ENCODE data around the gene TIMP4.
A peak's percentile ranks its signal among the peaks of the same experiment; 100 is the strongest.

The TIMP4 gene

GRCh38 chr3:12190221-12190807 lies 31.6 kb upstream of the TIMP4 start:
- Mint-ChIP-seq H3K36me3 (no peaks in the 10 kb centered on the region), H3K27ac (no peak overlapping the region), H3K4me1 (peaks cover 17% of the 10 kb centered on the region), H3K4me3 (no peak overlapping the region), H3K9me3 (no peaks in the 10 kb centered on the region), H3K27me3 (no peaks in the 10 kb centered on the region)
- no peak for DNase-seq (ENCODE audit: low spot score in 2 of 2)
- no peak for ATAC-seq (ENCODE audit: low read depth)

GRCh38 chr3:12188681-12189287 lies 30.1 kb upstream of the TIMP4 start:
- H3K4me1 Mint-ChIP-seq = peaks cover 10% of the 10 kb centered on the region
- no peak for ATAC-seq (ENCODE audit: low read depth)
- no peaks in the 10 kb centered on the region for H3K36me3 Mint-ChIP-seq
- H3K4me3 Mint-ChIP-seq = no peak overlapping the region
- no peaks in the 10 kb centered on the region for H3K9me3 Mint-ChIP-seq
- no peak for DNase-seq (ENCODE audit: low spot score in 2 of 2)
- H3K27me3 Mint-ChIP-seq = no peaks in the 10 kb centered on the region
- H3K27ac Mint-ChIP-seq = no peak overlapping the region

- DNase-seq (ENCODE audit: low spot score in 2 of 2) = no peak
- H3K4me1 Mint-ChIP-seq = peaks cover 10% of the 10 kb centered on the region
- H3K9me3 Mint-ChIP-seq = no peaks in the 10 kb centered on the region
- no peak overlapping the region for H3K27ac Mint-ChIP-seq
- H3K4me3 Mint-ChIP-seq = no peak overlapping the region
- H3K36me3 Mint-ChIP-seq = no peaks in the 10 kb centered on the region
- no peak for ATAC-seq (ENCODE audit: low read depth)
- H3K27me3 Mint-ChIP-seq = no peaks in the 10 kb centered on the region
These were observed 29.6 kb upstream of the TIMP4 start for GRCh38 chr3:12188328-12188648.

- Mint-ChIP-seq H3K4me3 (peak overlapping the region; percentile 35), H3K4me1 (peaks cover 10% of the 10 kb centered on the region), H3K27ac (peak overlapping the region; percentile 38), H3K27me3 (no peaks in the 10 kb centered on the region), H3K36me3 (no peaks in the 10 kb centered on the region), H3K9me3 (no peaks in the 10 kb centered on the region)
- DNase-seq (ENCODE audit: low spot score in 2 of 2) (peak in 1 of 2 donors; percentile 7), ATAC-seq (ENCODE audit: low read depth) (peak; percentile 84)
These were observed 29.0 kb upstream of the TIMP4 start for GRCh38 chr3:12187448-12188327.

- Mint-ChIP-seq H3K36me3 (no peaks in the 10 kb centered on the region), H3K27me3 (no peaks in the 10 kb centered on the region), H3K4me1 (peaks cover 7% of the 10 kb centered on the region), H3K4me3 (no peak overlapping the region), H3K9me3 (no peaks in the 10 kb centered on the region), H3K27ac (no peak overlapping the region)
- DNase-seq (ENCODE audit: low spot score in 2 of 2) (no peak), ATAC-seq (ENCODE audit: low read depth) (no peak)
These were observed 28.0 kb upstream of the TIMP4 start for GRCh38 chr3:12186515-12187286.

- H3K9me3 Mint-ChIP-seq = no peaks in the 10 kb centered on the region
- H3K4me3 Mint-ChIP-seq = no peak overlapping the region
- ATAC-seq (ENCODE audit: low read depth) = no peak
- no peaks in the 10 kb centered on the region for H3K27me3 Mint-ChIP-seq
- no peaks in the 10 kb centered on the region for H3K36me3 Mint-ChIP-seq
- no peak for DNase-seq (ENCODE audit: low spot score in 2 of 2)
- no peak overlapping the region for H3K27ac Mint-ChIP-seq
- H3K4me1 Mint-ChIP-seq = peaks cover 7% of the 10 kb centered on the region
These were observed 27.3 kb upstream of the TIMP4 start for GRCh38 chr3:12186046-12186445.

GRCh38 chr3:12185172-12185710 lies 26.5 kb upstream of the TIMP4 start:
- H3K4me3 Mint-ChIP-seq = no peak overlapping the region
- H3K27me3 Mint-ChIP-seq = no peaks in the 10 kb centered on the region
- no peak overlapping the region for H3K27ac Mint-ChIP-seq
- no peaks in the 10 kb centered on the region for H3K36me3 Mint-ChIP-seq
- H3K9me3 Mint-ChIP-seq = no peaks in the 10 kb centered on the region
- DNase-seq (ENCODE audit: low spot score in 2 of 2) (no peak), ATAC-seq (ENCODE audit: low read depth) (no peak)
- peaks cover 7% of the 10 kb centered on the region for H3K4me1 Mint-ChIP-seq

GRCh38 chr3:12184541-12184940 lies 25.8 kb upstream of the TIMP4 start:
- H3K4me1 Mint-ChIP-seq = peaks cover 7% of the 10 kb centered on the region

GRCh38 chr3:12182687-12183441 lies 24.2 kb upstream of the TIMP4 start:
- DNase-seq (ENCODE audit: low spot score in 2 of 2) (no peak), ATAC-seq (ENCODE audit: low read depth) (no peak)
- H3K36me3 Mint-ChIP-seq = no peaks in the 10 kb centered on the region
- no peaks in the 10 kb centered on the region for H3K27me3 Mint-ChIP-seq
- H3K4me3 Mint-ChIP-seq = no peak overlapping the region
- H3K4me1 Mint-ChIP-seq = peaks cover 5% of the 10 kb centered on the region
- no peaks in the 10 kb centered on the region for H3K9me3 Mint-ChIP-seq
- H3K27ac Mint-ChIP-seq = no peak overlapping the region

More at GRCh38 chr3:12184541-12184940, 25.8 kb upstream of the TIMP4 start:
- Mint-ChIP-seq H3K27ac (no peak overlapping the region), H3K9me3 (no peaks in the 10 kb centered on the region), H3K27me3 (no peaks in the 10 kb centered on the region), H3K4me3 (no peak overlapping the region), H3K36me3 (no peaks in the 10 kb centered on the region)
- no peak for ATAC-seq (ENCODE audit: low read depth)
- no peak for DNase-seq (ENCODE audit: low spot score in 2 of 2)

- Mint-ChIP-seq H3K9me3 (no peaks in the 10 kb centered on the region), H3K4me3 (no peak overlapping the region), H3K27me3 (no peaks in the 10 kb centered on the region), H3K36me3 (no peaks in the 10 kb centered on the region), H3K27ac (no peak overlapping the region), H3K4me1 (no peaks in the 10 kb centered on the region)
- ATAC-seq (ENCODE audit: low read depth) = no peak
- no peak for DNase-seq (ENCODE audit: low spot score in 2 of 2)
These were observed 23.1 kb upstream of the TIMP4 start for GRCh38 chr3:12181806-12182205.

GRCh38 chr3:12181301-12181700 lies 22.6 kb upstream of the TIMP4 start:
- Mint-ChIP-seq H3K9me3 (no peaks in the 10 kb centered on the region), H3K36me3 (no peaks in the 10 kb centered on the region), H3K4me3 (no peak overlapping the region), H3K27me3 (no peaks in the 10 kb centered on the region), H3K4me1 (no peaks in the 10 kb centered on the region), H3K27ac (no peak overlapping the region)
- DNase-seq (ENCODE audit: low spot score in 2 of 2) (no peak), ATAC-seq (ENCODE audit: low read depth) (no peak)

- Mint-ChIP-seq H3K4me1 (no peaks in the 10 kb centered on the region), H3K36me3 (no peaks in the 10 kb centered on the region), H3K27ac (no peak overlapping the region), H3K4me3 (no peak overlapping the region), H3K9me3 (no peaks in the 10 kb centered on the region), H3K27me3 (no peaks in the 10 kb centered on the region)
- no peak for ATAC-seq (ENCODE audit: low read depth)
- no peak for DNase-seq (ENCODE audit: low spot score in 2 of 2)
These were observed 21.9 kb upstream of the TIMP4 start for GRCh38 chr3:12180631-12181030.

- Mint-ChIP-seq H3K27me3 (no peaks in the 10 kb centered on the region), H3K4me1 (no peaks in the 10 kb centered on the region), H3K36me3 (no peaks in the 10 kb centered on the region), H3K4me3 (no peak overlapping the region), H3K27ac (no peak overlapping the region), H3K9me3 (no peaks in the 10 kb centered on the region)
- ATAC-seq (ENCODE audit: low read depth) (no peak), DNase-seq (ENCODE audit: low spot score in 2 of 2) (no peak)
These were observed 21.5 kb upstream of the TIMP4 start for GRCh38 chr3:12180218-12180617.
